Right lobe of liver (tissue), 4 donors: Measurements from ENCODE around the gene TSFM.

ENCODE experiments used
- CTCF ChIP-seq, 4 donors: fragments of 200-600 bp in 3 of 4; fragments of 450-650 bp in 1 of 4; IDR thresholded peaks; one replicate each; pipeline versions ENCODE4 v1.5.1 to v1.8.0; 2016 to 2022; ENCODE audit warnings: antibody characterized with exemption in 4 of 4, mild to moderate bottlenecking in 2 of 4
- POLR2A ChIP-seq: fragments of 450-650 bp; IDR thresholded peaks from one replicate; pipeline ENCODE4 v1.6.1; 2017; ENCODE audit warnings: antibody characterized with exemption, mild to moderate bottlenecking
- donor health status: DM: no; HTN: no; CAD: no.
- donor health status: DM: no; HTN: no; CAD: no.
- donor health status: DM: no; HTN: yes; CAD: no.

- TF ChIP-seq CTCF (IDR thresholded peaks at IDR 0.05) (no peak), POLR2A (no peak)
These were observed 18.4 kb downstream of the TSFM start for GRCh38 chr12:57800965-57801364.
